Epithelial cell of proximal tubule (primary cell): Measurements from ENCODE around the gene GAK. TPM values are rescaled to one million over a fixed set of nuclear protein-coding genes. Genes with fewer than 3 reads are reported as not detected.

Experiments
- DNase-seq: peaks from one replicate; pipeline ENCODE4 v3.0.0-alpha.2; 2011; ENCODE audit warnings: low read depth
- H3K4me3 ChIP-seq: 2 replicates; pipeline ENCODE4 v1.5.1; 2011; ENCODE audit warnings: low read depth, mild to moderate bottlenecking, low read length
- CTCF ChIP-seq: conservative IDR thresholded peaks from 2 replicates; pipeline ENCODE4 v1.5.1; 2012; ENCODE audit warnings: low read depth, mild to moderate bottlenecking, low read length
- total RNA-seq: library from RNA; depleted of rRNA; stranded (reverse); fragments of >200 nt; gene quantifications from 2 replicates; pipeline ENCODE4 v1.2.3, GENCODE V29; 2015

Gene GAK
- total RNA-seq, 1 donor from 2014 or later = 123 TPM

- TF ChIP-seq CTCF = no peak
- no peak overlapping the region for H3K4me3 ChIP-seq
- DNase-seq = no peak
Observed at GRCh38 chr4:955931-956381, 23.8 kb upstream of the GAK start.

GRCh38 chr4:955161-955921, 23.2 kb upstream of the GAK start:
- DNase-seq = no peak

GRCh38 chr4:954211-955020, 22.3 kb upstream of the GAK start:
- DNase-seq = no peak
- no peak overlapping the region for H3K4me3 ChIP-seq
- TF ChIP-seq CTCF = no peak

More at GRCh38 chr4:955161-955921, 23.2 kb upstream of the GAK start:
- TF ChIP-seq CTCF = no peak
- H3K4me3 ChIP-seq = no peak overlapping the region

GRCh38 chr4:953574-953915, 21.4 kb upstream of the GAK start:
- H3K4me3 ChIP-seq = no peak overlapping the region
- no peak for DNase-seq
- TF ChIP-seq CTCF = no peak

- no peak for DNase-seq
- no peak for TF ChIP-seq CTCF
- H3K4me3 ChIP-seq = no peak overlapping the region
Observed at GRCh38 chr4:952881-953573, 20.9 kb upstream of the GAK start.

- H3K4me3 ChIP-seq = no peak overlapping the region
- TF ChIP-seq CTCF = no peak
- no peak for DNase-seq
Observed at GRCh38 chr4:951594-952468, 19.7 kb upstream of the GAK start.
